SU-DHL-6 (cell line): ENCODE measurements around the gene DDX28.

Experiments
- H2AFZ ChIP-seq: fragments of 200-600 bp; sonication (generic); 2 replicates; pipeline ENCODE4 v1.6.1; 2014; ENCODE audit warnings: low read depth, mild to moderate bottlenecking, moderate library complexity, mixed read lengths, antibody characterized with exemption, low read length; ENCODE audit not compliant: severe bottlenecking
- H3F3A ChIP-seq: fragments of 200-600 bp; shearing (Covaris generic); 2 replicates; pipeline ENCODE4 v1.6.0; 2016; ENCODE audit warnings: antibody characterized with exemption, mild to moderate bottlenecking; ENCODE audit not compliant: insufficient read depth
- H3K27ac ChIP-seq: fragments of 200-600 bp; sonication (generic); 2 replicates; pipeline ENCODE4 v1.5.1; 2016; ENCODE audit warnings: low read depth, mild to moderate bottlenecking, low read length, moderate library complexity, mixed read lengths
- H3K27me3 ChIP-seq: fragments of 200-600 bp; sonication (generic), shearing (Covaris generic); 2 replicates; pipeline ENCODE4 v1.6.0; 2014; ENCODE audit warnings: mild to moderate bottlenecking, low read length
- H3K36me3 ChIP-seq: fragments of 200-600 bp; sonication (generic); 2 replicates; pipeline ENCODE4 v1.6.1; 2014; ENCODE audit warnings: mild to moderate bottlenecking, low read length, mixed read lengths
- H3K4me2 ChIP-seq: fragments of 300-600, 200-600 bp; shearing (Covaris generic), sonication (generic); 2 replicates; pipeline ENCODE4 v1.6.0; 2014; ENCODE audit warnings: low read length, low read depth, mild to moderate bottlenecking; ENCODE audit not compliant: poor library complexity, severe bottlenecking
- H3K4me3 ChIP-seq: fragments of 200-600 bp; sonication (generic); 2 replicates; pipeline ENCODE4 v1.5.1; 2014; ENCODE audit warnings: antibody characterized with exemption, low read length, mild to moderate bottlenecking, mixed read lengths; ENCODE audit not compliant: insufficient read depth, poor library complexity, severe bottlenecking
- H3K79me2 ChIP-seq: fragments of 200-600 bp; sonication (generic); 2 replicates; pipeline ENCODE4 v1.6.1; 2014; ENCODE audit warnings: mild to moderate bottlenecking, low read length, moderate library complexity; ENCODE audit not compliant: insufficient read depth
- H3K9ac ChIP-seq: fragments of 200-600 bp; sonication (generic); 2 replicates; pipeline ENCODE4 v1.7.0; 2014; ENCODE audit warnings: mild to moderate bottlenecking, low read length
- H3K9me2 ChIP-seq: fragments of 200-600 bp; sonication (generic); replicated peaks from 2 replicates; pipeline ENCODE4 v1.6.1; 2014; ENCODE audit warnings: low read length; ENCODE audit not compliant: insufficient read depth
- H3K9me3 ChIP-seq: fragments of 200-600 bp; sonication (generic); 2 replicates; pipeline ENCODE4 v1.6.1; 2014; ENCODE audit warnings: low read length, mixed read lengths; ENCODE audit not compliant: insufficient read depth
- H4K20me1 ChIP-seq: fragments of 200-600 bp; sonication (generic); 2 replicates; pipeline ENCODE4 v1.6.1; 2014; ENCODE audit warnings: low read depth, mild to moderate bottlenecking, antibody characterized with exemption, low read length, moderate library complexity, mixed read lengths
- CTCF ChIP-seq: fragments of 200-600 bp; sonication (generic); IDR thresholded peaks from one replicate; pipeline ENCODE4 v1.5.1; 2017; ENCODE audit warnings: antibody characterized with exemption, mild to moderate bottlenecking, low read length, moderate library complexity; ENCODE audit not compliant: insufficient read depth, poor library complexity, severe bottlenecking
- EZH2phosphoT487 ChIP-seq: fragments of 200-600 bp; sonication (generic), shearing (Covaris generic); conservative IDR thresholded peaks from 2 replicates; pipeline ENCODE4 v1.6.1; 2018; ENCODE audit warnings: mild to moderate bottlenecking, antibody characterized with exemption, low read length, moderate library complexity, mixed read lengths

DDX28 gene

GRCh38 chr16:68005786-68006286 is 17.2 kb downstream of the DDX28 start:
- H3K9ac ChIP-seq = no peak overlapping the region
- H2AFZ ChIP-seq = peak overlapping the region; percentile 71
- no peaks in the 10 kb centered on the region for H3K36me3 ChIP-seq
- H3K9me3 ChIP-seq = no peaks in the 10 kb centered on the region
- no peak overlapping the region for H3K4me3 ChIP-seq
- no peaks in the 10 kb centered on the region for H3K79me2 ChIP-seq
- no peaks in the 10 kb centered on the region for H3K9me2 ChIP-seq
- no peaks in the 10 kb centered on the region for H4K20me1 ChIP-seq
- H3K4me2 ChIP-seq = no peak overlapping the region
- H3F3A ChIP-seq = no peaks in the 10 kb centered on the region
- no peaks in the 10 kb centered on the region for H3K27me3 ChIP-seq
- TF ChIP-seq EZH2phosphoT487 = no peak
- no peak for TF ChIP-seq CTCF
- H3K27ac ChIP-seq = no peak overlapping the region; the same call in 1 of the 2 replicates

GRCh38 chr16:68005211-68005610 is 17.8 kb downstream of the DDX28 start:
- no peak overlapping the region for H2AFZ ChIP-seq
- H3K36me3 ChIP-seq = no peaks in the 10 kb centered on the region
- no peak for TF ChIP-seq EZH2phosphoT487
- H3K27me3 ChIP-seq = no peaks in the 10 kb centered on the region
- H3K4me3 ChIP-seq = no peak overlapping the region
- H3F3A ChIP-seq = no peaks in the 10 kb centered on the region
- no peak overlapping the region for H3K27ac ChIP-seq
- H3K9me2 ChIP-seq = no peaks in the 10 kb centered on the region
- no peaks in the 10 kb centered on the region for H3K79me2 ChIP-seq
- no peak overlapping the region for H3K4me2 ChIP-seq
- H3K9ac ChIP-seq = no peak overlapping the region
- no peaks in the 10 kb centered on the region for H3K9me3 ChIP-seq
- no peaks in the 10 kb centered on the region for H4K20me1 ChIP-seq

- H2AFZ ChIP-seq = no peak overlapping the region
- no peak overlapping the region for H3K9ac ChIP-seq
- no peak overlapping the region for H3K4me3 ChIP-seq
- no peaks in the 10 kb centered on the region for H3K9me3 ChIP-seq
- H4K20me1 ChIP-seq = no peaks in the 10 kb centered on the region
- H3K79me2 ChIP-seq = no peaks in the 10 kb centered on the region
- H3K27me3 ChIP-seq = no peaks in the 10 kb centered on the region
- no peak overlapping the region for H3K27ac ChIP-seq
- no peaks in the 10 kb centered on the region for H3K36me3 ChIP-seq
- no peak overlapping the region for H3K4me2 ChIP-seq
- no peaks in the 10 kb centered on the region for H3F3A ChIP-seq
- no peaks in the 10 kb centered on the region for H3K9me2 ChIP-seq
- TF ChIP-seq CTCF (no peak), EZH2phosphoT487 (no peak)
These were observed 20.0 kb downstream of the DDX28 start for GRCh38 chr16:68003031-68003430.

- no peaks in the 10 kb centered on the region for H4K20me1 ChIP-seq
- H3K27ac ChIP-seq = no peak overlapping the region
- H3K36me3 ChIP-seq = no peaks in the 10 kb centered on the region
- H3K4me2 ChIP-seq = no peak overlapping the region
- peak overlapping the region; percentile 69 for H2AFZ ChIP-seq
- no peaks in the 10 kb centered on the region for H3K9me2 ChIP-seq
- H3K4me3 ChIP-seq = no peak overlapping the region
- H3K9me3 ChIP-seq = no peaks in the 10 kb centered on the region
- H3K27me3 ChIP-seq = no peaks in the 10 kb centered on the region
- TF ChIP-seq EZH2phosphoT487 (no peak), CTCF (no peak)
- no peaks in the 10 kb centered on the region for H3F3A ChIP-seq
- H3K9ac ChIP-seq = no peak overlapping the region
- no peaks in the 10 kb centered on the region for H3K79me2 ChIP-seq
These were observed 22.6 kb downstream of the DDX28 start for GRCh38 chr16:68000450-68000849.
